Right kidney (tissue), 1 donor: ENCODE data around the gene F8.
"Not testable (repeated sequence)": the region's sequence is repeated elsewhere in the genome, so short reads cannot be mapped to it uniquely, and the experiment has no call there.

Source experiments
- DNase-seq: peaks from one replicate; pipeline ENCODE4 v3.0.0-alpha.2; 2016

The F8 gene

DNA sequence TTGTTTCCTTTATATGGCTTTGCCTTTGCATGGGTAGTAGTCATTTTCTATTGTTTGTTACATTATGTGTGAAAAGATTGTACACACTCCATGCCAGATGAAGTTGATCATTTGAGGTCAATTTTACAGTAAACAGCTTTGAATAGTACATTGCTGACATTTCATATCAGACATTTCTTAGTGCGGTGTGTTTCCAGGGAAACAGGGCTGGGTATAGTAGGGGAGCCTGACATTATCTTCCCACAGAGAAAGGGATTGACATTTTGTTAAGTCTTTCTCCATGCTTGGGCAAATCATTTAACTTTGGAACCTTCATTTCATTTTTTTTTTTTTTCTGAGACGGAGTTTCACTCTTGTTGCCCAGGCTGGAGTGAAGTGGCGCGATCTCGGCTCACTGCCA is 9.1 kb upstream of the F8 start:
- no peak for DNase-seq

DNA sequence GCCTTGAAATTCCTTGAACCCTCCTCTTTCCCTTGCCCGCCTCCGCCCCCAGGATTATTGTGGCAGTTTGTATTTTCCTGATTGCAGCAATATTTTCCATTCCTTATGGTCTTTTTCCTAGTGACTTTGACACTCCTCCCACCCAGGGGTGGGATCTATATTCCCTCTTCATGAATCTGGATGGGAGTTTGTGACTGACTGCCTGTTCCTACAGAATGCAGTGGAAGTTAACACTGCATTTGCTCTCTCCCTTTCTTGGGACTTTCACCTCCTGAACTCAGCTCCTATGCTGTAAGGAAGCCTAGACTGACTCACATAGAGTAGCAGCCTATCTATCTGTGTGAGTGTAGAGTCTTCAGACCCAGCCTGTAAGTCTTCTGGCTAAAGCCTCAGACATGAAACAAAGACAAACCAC is 6.4 kb upstream of the F8 start:
- no peak for DNase-seq

DNA sequence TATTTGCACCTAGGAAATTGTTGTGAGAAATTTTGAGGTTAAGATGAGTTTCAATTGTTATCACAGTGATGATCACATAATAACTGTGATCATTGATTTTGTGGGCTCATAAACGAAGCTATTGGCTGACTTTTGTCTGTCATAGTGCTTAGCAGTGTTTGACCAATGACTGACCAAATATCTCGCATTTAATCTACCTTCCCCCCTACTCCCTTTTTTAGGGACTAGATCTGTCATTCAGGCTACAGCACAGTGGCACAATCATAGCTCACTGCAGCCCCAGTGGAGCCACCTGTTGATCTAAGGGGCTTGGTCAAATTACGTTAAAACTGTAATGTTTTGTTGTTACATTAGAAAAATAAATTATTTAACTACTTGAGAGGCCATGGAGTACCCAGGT is 5.6 kb upstream of the F8 start:
- DNase-seq, result no peak

- no peak for DNase-seq
Measured at GRCh38 chrX:155027509-155028066, 5.1 kb upstream of the F8 start.

DNA sequence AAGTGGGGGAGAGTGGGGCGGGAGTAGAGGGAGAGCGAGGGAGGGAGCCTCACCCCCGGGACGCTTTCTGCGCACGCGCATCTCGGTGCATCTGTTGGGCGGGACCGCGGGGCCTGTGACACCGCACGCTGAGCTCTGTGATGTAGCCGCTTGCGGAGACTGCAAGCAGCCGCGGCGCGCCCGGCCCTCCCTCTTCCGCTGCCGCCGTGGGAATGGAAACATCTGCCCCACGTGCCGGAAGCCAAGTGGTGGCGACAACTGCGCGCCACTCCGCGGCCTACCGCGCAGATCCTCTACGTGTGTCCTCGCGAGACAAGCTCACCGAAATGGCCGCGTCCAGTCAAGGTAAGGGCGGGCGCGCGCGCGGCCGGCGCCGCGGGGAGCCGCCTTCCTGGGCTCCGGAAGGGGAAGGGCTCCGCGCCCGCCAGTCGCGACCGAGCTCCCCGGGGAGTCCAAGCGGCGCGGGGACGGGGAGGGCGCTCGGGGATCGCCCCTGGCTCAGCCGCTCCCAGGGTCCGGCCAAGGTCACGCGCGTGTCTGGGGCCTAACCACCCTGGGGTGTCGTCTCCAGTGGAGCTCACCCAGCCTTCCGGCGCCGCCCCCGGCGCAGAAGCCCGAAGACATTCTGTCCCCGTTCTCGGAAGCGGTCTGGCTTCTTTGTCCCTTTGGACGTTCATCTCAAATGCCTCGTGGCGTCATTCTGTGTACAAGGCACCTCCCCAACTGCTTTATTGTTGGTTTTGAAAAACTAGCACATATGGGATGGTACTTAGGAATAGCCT is 4.4 kb upstream of the F8 start, which contains the start of gene FUNDC2:
Gene FUNDC2 (plus strand): TSS at position 118 of the 782 bp plus-strand sequence. CDS start 95 bp downstream, at position 213.
- DNase-seq, result peak; percentile 81

DNA sequence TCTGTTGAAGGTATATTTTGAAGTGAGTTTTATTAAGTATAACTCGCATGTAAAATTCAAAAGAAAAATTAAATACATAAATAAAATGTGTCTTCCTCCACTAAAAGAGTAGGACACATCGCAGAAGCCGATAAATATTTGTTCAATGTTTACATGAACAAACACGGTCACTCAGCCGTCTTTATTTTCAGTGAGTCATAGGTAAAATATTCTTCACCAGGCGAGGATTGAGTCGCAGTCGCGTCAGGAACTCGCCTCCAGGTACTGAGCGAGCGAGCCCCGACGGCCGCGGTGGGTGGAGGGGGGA is 3.9 kb upstream of the F8 start:
- DNase-seq, result no peak

- DNase-seq, result no peak
Measured at GRCh38 chrX:155023907-155024833, 1.6 kb upstream of the F8 start.

DNA sequence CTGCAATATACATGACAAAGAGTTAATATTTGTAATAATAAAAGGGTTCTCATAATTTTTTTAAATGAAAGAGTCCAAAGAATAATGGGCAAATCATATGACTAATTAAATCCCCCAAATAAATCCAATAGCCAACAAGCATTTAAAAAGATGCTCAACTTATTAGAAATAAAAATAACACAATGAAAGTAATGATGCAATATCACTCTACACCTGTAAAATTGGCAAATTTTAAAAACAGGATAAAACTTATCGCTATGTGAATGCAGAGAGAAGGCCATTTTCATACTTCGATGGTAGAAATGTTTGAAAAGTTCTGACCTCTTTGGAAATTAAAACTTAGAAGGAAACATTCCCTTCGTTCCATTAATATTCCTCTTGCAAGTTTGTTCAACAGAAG is 1.9 kb downstream of the F8 start:
- DNase-seq, result no peak

DNA sequence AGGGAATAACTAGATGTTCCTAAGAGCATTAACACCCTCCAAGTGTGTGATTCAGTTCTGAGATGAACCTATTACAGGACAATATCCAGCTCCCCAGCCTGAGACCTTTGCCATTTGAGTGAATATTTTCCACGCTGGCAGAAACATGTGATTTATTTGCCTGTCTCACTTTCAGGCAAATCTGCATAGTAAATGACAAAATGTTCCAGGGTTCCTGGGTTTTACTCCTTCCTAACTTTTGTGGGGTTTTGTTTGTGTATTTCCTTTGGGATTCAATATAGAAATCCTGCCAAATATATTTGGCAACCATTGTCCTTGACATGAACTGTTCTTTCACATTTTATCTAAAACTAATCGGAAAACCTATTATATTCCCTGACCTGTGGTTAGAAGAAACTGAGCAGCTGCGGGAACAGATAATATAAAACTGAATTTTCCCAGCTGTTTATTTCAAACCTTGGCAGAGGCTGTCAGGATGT is 12.5 kb downstream of the F8 start:
- no peak for DNase-seq

- DNase-seq, result not testable (repeated sequence)
Measured at GRCh38 chrX:155008578-155008977, 13.9 kb downstream of the F8 start.

- DNase-seq, result not testable (repeated sequence)
Measured at GRCh38 chrX:155006913-155007671, 15.4 kb downstream of the F8 start.

DNA sequence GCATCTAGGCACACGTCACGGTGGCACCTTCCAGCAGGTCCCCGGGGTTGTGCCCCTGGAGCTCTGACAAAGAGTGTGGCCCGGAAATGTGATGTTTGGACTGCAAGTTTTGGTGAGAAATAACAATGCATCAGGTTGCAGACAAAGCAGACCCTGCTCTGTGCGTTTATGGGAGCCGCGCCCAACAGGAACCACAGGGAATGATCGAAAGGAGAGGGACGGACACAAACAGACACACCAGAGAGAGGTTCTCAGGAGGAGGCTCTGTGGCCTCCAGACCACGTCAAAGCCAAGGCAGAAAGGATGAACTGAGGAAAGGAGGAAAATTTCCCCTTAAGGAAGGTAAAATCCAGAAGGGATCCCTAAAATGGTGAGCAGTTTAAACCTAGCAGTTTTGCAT is 16.1 kb downstream of the F8 start:
- DNase-seq, result not testable (repeated sequence)

GRCh38 chrX:155005190-155005589 is 17.3 kb downstream of the F8 start:
- DNase-seq, result no peak

DNA sequence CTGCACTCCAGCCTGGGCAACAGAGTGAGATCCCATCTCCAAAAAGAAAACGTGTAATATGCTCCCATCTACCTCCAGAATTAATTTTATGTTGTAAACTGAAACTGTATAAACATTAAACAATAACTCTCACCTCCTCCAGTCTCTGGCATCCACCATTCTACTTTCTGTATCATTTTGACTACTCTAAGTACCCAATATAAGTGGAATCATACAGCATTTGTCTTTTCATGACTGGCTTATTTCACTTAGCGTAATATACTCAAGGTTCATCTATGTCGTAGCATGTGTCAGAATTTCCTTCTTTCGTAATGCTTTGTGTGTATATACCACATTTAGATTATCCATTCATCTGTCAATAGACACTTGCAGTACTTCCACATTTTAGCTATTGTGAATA is 20.6 kb downstream of the F8 start:
- no peak for DNase-seq

- DNase-seq, result no peak
Measured at GRCh38 chrX:155000841-155001240, 21.7 kb downstream of the F8 start.

GRCh38 chrX:154998204-154998880 is 24.2 kb downstream of the F8 start:
- no peak for DNase-seq

DNA sequence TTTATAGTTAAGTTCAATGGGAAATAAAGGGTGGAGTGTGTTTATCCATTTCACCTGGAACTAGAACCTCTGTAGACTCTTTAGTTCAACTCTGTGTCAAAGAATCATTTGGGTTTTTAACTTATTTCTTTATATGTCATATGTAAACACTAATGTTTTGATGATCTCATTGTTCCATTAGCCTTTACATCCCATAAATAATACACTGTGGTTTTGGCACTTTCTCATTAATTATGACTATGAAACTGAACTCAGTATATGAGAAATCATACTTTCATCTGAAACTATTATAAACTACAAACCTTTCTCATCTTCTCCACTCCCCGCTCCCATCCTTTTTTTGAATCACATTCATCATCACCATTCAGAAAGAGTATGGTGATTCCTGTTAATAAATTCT is 31.0 kb downstream of the F8 start:
- no peak for DNase-seq

DNA sequence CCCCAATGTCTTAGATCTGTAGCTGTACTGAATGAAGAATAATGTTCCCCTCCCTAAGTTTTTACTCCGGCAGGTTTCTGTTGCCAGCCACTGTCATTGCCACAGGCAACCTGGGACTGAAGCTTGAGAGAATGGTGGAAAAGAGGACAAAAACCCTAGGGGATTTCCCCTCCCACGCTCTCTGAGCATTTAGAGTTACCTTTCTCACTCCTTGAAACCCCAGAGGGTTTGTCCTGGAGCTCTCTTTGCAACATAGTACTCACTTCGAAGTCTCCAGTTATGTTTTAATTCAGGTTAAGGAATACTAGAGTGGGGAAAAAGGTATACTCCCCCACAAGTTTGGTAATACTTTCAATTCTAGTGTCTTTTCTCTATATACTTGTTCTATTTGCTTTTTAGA is 31.5 kb downstream of the F8 start:
- no peak for DNase-seq

DNA sequence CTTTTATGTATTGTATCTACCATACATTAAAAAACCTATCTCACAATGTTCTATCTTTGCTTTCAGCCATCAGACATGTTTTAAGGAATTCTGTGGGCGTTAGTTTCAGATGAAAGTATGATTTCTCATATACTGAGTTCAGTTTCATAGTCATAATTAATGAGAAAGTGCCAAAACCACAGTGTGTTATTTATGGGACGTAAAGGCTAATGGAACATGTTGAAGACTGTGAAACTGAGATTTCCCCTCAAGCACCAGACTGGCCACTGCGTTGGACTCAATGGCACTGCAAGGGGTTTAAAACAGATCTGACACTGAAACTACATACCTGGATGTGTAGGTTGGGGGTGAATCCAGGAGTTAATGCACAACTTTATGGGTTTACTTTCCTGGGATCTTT is 32.0 kb downstream of the F8 start:
- DNase-seq, result no peak

GRCh38 chrX:154988719-154989118 is 33.8 kb downstream of the F8 start:
- DNase-seq, result no peak

- no peak for DNase-seq
Measured at GRCh38 chrX:154987940-154988339, 34.6 kb downstream of the F8 start.
